SW 1271 (cell line): ENCODE results near the gene MRPS35.
A peak's percentile ranks its signal among the peaks of the same experiment; 100 is the strongest.

ENCODE experiments used
- DNase-seq, 2 experiments: peaks; one replicate each; lab custom pipeline; 2025; lab: John Stamatoyannopoulos, UW

MRPS35 gene

GRCh38 chr12:27772328-27773049, 61.9 kb downstream of the MRPS35 start:
- no peak for DNase-seq

GRCh38 chr12:27777141-27777540, 66.5 kb downstream of the MRPS35 start:
- no peak for DNase-seq

- no peak for DNase-seq
These were observed 67.6 kb downstream of the MRPS35 start for GRCh38 chr12:27778206-27778605.

GRCh38 chr12:27779416-27779919, 68.8 kb downstream of the MRPS35 start:
- DNase-seq = peak in 1 of 2 experiments; percentile 34

GRCh38 chr12:27779920-27780611, 69.4 kb downstream of the MRPS35 start, which contains the start of the genes KLHL42 and MANSC4:
TSS of gene KLHL42 (plus strand) at chr12:27780233. CDS start at chr12:27780331, 98 bp downstream.
TSS of gene MANSC4 (minus strand) at chr12:27780236. CDS start at chr12:27771276, 8,960 bp downstream.
- DNase-seq = peak; percentile 53 to 60

GRCh38 chr12:27780612-27781408, 70.2 kb downstream of the MRPS35 start:
- peak in 1 of 2 experiments; percentile 24 for DNase-seq

- no peak for DNase-seq
These were observed 71.0 kb downstream of the MRPS35 start for GRCh38 chr12:27781680-27782079.

GRCh38 chr12:27782481-27782880, 71.8 kb downstream of the MRPS35 start:
- DNase-seq = no peak

- DNase-seq = peak in 1 of 2 experiments; percentile 52
These were observed 75.4 kb downstream of the MRPS35 start for GRCh38 chr12:27785882-27786570.

GRCh38 chr12:27787559-27787958, 76.9 kb downstream of the MRPS35 start:
- DNase-seq = no peak

GRCh38 chr12:27790179-27790578, 79.5 kb downstream of the MRPS35 start:
- no peak for DNase-seq

GRCh38 chr12:27794818-27795584, 84.4 kb downstream of the MRPS35 start:
- no peak for DNase-seq

- DNase-seq = no peak
These were observed 85.5 kb downstream of the MRPS35 start for GRCh38 chr12:27796128-27796527.

GRCh38 chr12:27797301-27798025, 86.8 kb downstream of the MRPS35 start:
- DNase-seq = no peak

- no peak for DNase-seq
These were observed 90.2 kb downstream of the MRPS35 start for GRCh38 chr12:27800819-27801218.

- DNase-seq = no peak
These were observed 91.0 kb downstream of the MRPS35 start for GRCh38 chr12:27801630-27802029.

- no peak for DNase-seq
These were observed 91.9 kb downstream of the MRPS35 start for GRCh38 chr12:27802511-27802910.

- DNase-seq = no peak
These were observed 92.3 kb downstream of the MRPS35 start for GRCh38 chr12:27802936-27803335.

GRCh38 chr12:27805238-27805637, 94.6 kb downstream of the MRPS35 start:
- no peak for DNase-seq
